Adipose tissue (tissue), 3 donors: ENCODE measurements around the gene TRMT1. TPM values are rescaled to one million over a fixed set of nuclear protein-coding genes. Genes with fewer than 3 reads are reported as not detected.
A peak's percentile ranks its signal among the peaks of the same experiment; 100 is the strongest.
"Not testable (repeated sequence)": the region's sequence is repeated elsewhere in the genome, so short reads cannot be mapped to it uniquely, and the experiment has no call there.

Experiments used
- H3K27ac ChIP-seq: one replicate; pipeline ENCODE4 v1.5.1; 2013; ENCODE audit warnings: low read depth, low read length
- WGBS, 3 donors: extraction: QIAGEN DNeasy Blood & Tissue Kit; methylation state at CpG; one replicate each; pipeline ENCODE4 v1.1.7; 2013; 5-methylcytosine and 5-hydroxymethylcytosine counted together
- polyA plus RNA-seq, 3 donors: library from polyadenylated mRNA; stranded (reverse); fragments of 200-250 nt; gene quantifications; one replicate each; pipeline ENCODE4 v1.2.3, GENCODE V29; 2013
- donor health status: healthy with polysubstance abuse.
- donor health status: Bipolar disorder and iron deficiency.
- donor health status: healthy.

Gene TRMT1
- polyA plus RNA-seq, 3 donors: 25.0 to 38.9 (median 36.7) TPM

DNA sequence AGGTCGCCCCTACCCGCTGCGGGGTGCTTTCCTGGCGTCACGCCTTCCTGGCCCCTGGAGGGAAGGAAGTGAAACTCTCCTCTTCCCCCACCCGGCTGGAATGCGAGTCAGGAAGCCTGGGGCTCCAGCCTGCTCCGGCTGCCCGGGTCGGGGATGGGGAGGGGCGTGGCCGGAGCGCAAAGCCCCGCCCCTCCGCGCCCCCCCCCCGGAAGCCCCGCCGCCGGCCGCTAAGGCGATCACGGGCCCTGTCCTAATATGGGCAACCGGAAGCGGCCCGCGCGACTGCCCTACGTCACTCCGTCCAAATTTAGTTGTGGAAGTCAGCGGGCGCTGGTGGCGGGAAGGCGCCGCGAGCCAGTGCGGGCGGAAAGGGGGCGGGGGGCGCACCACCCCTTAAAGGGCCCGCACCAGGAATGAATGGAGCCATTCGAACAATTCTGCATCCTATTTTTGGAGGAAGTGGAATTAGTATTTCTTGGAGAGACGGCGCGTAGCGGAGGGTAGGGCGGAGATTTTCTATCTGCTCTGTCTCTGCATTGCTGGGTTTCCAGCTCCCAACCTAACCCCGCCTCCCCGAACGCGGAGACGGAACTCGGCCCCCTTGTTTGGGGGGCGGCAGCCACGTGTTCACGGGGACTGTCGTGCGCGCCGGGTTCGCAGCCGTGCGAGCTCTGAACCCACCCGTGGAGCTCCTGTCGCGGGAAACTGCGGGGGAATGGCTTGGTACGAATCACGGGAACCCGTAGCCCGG is 35.2 kb upstream of the TRMT1 start:
- WGBS, 3 donors: 0 to 1% (median 0%) methylated on average over 54 to 71 of the region's 71 CpGs
- H3K27ac ChIP-seq: peak overlapping the region; percentile 96

DNA sequence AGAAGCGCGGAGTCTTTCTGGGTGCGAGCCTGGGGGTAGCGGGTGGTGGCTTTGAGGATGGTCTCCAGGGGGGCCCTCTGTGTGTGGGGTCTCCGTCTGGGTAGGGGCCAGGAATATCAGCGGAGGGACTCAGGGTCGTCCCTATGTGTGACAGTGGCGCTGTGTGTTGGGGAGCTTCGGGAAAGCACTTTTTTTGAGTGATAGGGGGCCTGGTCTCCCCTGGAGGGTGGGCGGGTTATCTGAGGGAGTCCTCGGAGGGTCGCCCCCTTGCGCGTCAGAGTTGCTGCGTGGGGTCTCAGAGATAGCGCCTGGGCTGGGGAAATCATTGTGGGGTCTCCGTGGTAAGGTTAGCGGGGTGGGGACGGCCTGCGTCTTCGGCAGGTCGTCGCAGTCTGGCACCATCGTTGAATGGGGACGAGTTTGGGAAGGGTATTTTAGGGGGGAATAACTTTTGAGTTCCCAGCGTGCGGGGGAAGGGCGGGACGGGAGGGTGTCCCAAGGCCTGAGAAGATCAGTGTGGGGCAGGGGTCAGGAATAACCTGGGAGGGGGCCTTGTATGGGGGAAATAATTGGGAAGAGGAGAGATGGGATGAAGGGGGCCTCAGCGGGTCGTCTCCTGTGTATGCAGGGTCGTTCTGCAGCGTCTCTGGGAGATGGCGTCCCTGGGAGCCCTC is 34.5 kb upstream of the TRMT1 start:
- WGBS, 3 donors: 0 to 1% (median 1%) methylated on average over 31 to 34 of the region's 34 CpGs
- peak overlapping the region; percentile 96 for H3K27ac ChIP-seq

DNA sequence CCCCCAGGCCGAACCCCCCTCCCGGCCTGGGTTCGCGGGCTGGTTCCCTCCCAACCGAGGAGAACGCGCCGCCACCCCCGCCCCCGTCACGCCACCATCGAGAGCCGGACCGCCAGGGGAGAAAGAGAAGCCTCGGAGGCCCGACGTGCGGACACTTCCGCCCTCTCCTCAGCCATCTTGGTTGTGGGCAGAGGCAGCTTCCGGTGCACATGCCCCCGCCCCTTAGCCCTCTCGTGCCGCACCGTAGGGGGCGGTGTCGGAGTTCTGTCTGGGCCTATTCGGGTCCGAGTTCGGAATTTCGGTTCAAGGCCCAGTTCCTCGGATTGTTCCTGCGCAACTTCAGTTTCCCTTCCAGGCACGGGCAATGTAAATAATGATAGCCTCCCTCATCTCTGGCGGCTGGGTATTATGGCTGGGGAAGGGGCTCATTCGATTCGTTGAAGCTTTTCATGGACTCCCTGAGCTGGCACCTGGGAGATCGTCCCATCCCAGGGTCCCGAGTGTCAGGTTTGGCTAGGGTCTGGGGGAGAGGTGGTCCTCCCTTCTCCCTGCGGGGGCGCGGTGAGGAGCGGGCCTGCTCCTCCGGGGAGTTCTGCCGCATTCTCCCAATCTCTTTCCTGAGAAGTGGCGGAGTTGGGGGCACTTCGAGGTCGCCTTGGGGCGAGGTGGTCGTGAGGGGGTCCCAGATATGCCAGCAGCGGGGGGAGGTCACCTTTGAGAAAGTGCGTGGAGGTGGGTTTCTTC is 33.8 kb upstream of the TRMT1 start, which contains the start of the genes IER2 and STX10:
TSS of gene IER2 (plus strand) at position 225 of the 744 bp plus-strand sequence. CDS start 2,776 bp downstream, outside the sequence.
TSS of gene STX10 (minus strand) at position 189 of the 744 bp plus-strand sequence. CDS start 202 bp downstream, outside the sequence.
- H3K27ac ChIP-seq: peak within 1 kb of the TSS; percentile 96
- WGBS, 3 donors: 0% methylated on average over 49 to 51 of the region's 51 CpGs

DNA sequence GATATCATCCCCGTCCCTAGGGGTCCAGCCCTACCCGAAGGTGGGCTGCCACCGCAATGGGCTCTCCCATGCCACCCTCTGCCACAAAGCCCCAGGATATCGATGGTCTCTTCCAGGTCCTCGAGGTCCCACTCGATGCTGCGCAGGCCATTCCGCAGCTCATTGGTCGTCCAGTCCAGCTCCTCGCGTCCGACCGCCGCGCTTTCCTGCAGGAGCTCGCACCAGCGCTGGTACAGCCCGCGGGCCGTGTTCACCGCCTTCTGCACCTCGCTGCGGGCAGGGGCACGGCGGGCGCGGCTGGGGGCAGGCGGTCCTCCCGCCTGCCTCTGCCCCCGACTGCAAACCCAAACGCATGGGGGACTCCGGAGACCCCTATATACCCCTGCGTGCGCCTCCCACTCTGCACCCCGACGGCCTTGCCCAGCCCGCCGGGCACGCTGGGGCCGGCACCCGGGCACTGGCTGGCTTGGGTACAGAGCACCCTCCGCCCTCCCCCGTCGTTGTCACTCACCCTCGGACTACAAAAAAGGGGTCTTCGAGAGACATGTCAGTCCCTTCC is 33.2 kb upstream of the TRMT1 start:
- 0 to 1% (median 0%) methylated on average over 37 to 46 of the region's 46 CpGs for WGBS, 3 donors
- H3K27ac ChIP-seq: peak overlapping the region; percentile 32

DNA sequence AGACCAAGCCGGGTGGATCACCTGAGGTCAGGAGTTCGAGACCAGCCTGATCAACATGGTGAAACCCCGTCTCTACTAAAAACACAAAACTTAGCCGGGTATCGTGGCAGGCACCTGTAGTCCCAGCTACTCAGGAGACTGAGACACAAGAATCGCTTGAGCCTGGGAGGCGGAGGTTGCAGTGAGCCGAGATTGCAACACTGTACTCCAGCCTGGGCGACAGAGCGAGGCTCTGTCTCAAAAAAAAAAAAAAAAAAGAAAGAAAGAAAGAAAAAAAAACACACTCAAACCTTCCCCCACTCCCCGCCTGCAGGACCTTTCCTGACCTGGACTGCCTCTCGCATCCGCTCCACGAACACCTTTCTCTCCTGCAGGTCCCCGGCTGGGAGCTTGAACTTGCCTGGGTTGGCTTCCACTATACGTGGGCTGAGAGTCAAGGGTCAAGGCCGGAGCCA is 32.7 kb upstream of the TRMT1 start:
- WGBS, 3 donors: 25 to 42% (median 31%) methylated on average over 15 to 17 of the region's 17 CpGs
- H3K27ac ChIP-seq: not testable (repeated sequence)

DNA sequence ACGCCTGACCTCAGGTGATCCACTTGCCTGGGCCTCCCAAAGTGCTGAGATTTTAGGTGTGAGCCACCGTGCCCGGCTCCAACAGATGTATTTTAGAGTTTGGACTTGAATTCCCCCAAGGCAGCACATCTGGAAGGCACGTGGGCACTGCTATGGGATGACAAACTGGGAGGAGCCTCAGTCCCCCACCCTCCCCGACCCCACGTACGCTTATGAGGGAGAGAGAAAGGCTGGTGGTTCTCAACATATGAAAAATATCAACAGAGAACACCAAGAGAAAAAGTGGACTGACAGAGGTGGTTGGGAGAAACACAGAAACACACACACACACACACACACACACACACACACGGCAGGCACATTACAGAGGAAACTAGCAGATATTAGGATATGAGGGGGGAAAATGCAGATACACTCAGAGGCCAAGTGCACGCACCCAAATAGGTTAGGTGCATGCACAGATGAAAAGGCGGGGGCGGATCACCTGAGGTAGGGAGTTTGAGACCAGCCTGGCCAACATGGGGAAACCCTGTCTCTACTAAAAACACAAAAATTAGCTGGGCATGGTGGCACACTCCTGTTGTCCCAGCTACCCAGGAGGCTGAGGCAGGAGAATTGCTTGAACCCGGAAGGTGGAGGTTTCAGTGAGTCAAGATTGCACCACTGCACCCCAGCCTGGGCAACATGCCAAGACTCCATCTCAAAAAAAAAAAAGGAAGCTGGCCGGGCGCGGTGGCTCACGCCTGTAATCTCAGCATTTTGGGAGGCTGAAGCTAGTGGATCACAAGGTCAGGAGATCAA is 30.4 kb upstream of the TRMT1 start:
- 51 to 78% (median 55%) methylated on average over 14 to 16 of the region's 16 CpGs for WGBS, 3 donors
- H3K27ac ChIP-seq: no peak overlapping the region

DNA sequence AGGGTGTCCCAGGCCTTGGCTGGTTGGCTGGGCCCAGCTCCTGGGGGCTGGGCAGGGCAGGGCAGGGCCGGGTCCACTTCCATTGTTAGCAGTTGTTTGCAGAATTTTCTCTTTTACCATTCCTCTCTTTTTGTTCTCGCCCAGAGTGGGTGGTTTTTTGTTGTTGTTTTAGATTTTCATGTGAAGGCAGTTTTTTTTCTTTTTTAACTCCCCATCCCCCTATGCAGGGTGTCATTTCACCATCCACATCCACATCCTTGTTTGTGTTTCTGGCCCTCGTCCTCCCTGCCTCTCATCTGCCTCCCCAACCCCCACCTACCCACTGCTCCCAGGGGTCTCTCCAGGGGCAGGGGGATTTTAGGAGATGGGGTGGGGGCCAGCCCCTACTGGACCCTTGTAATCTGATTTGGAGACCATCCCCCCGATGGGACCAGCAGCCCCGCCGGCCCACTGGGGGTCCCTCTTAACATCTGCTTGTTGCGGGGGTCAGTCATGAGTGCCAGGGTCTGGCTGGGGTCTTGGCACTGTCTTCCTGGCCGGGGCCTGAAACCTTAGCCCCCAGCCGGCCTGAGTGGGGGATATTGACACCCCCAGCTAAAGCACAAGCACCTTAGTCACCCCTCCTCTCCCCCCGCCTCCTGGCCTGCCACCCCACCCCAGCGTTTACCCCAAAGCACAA is 23.2 kb upstream of the TRMT1 start:
- WGBS, 3 donors: 73 to 81% (median 78%) methylated on average over 11 of the region's 11 CpGs
- H3K27ac ChIP-seq: no peak overlapping the region

DNA sequence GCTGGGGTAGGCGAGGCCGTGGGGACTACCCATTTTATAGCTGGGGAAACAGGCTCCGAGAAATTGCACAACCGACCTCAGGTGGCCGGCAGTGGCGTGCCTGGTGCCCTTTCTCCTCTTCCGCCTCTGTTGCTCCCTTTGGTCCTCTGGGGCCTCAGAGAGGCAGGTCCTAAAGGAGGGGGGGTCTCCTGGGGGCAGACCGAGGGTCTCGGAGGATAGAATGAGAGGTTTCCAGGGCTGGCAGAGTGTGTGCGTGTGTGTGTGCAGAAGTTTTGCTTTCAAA is 22.3 kb upstream of the TRMT1 start:
- 63 to 70% (median 69%) methylated on average over 10 of the region's 10 CpGs for WGBS, 3 donors
- no peak overlapping the region for H3K27ac ChIP-seq

DNA sequence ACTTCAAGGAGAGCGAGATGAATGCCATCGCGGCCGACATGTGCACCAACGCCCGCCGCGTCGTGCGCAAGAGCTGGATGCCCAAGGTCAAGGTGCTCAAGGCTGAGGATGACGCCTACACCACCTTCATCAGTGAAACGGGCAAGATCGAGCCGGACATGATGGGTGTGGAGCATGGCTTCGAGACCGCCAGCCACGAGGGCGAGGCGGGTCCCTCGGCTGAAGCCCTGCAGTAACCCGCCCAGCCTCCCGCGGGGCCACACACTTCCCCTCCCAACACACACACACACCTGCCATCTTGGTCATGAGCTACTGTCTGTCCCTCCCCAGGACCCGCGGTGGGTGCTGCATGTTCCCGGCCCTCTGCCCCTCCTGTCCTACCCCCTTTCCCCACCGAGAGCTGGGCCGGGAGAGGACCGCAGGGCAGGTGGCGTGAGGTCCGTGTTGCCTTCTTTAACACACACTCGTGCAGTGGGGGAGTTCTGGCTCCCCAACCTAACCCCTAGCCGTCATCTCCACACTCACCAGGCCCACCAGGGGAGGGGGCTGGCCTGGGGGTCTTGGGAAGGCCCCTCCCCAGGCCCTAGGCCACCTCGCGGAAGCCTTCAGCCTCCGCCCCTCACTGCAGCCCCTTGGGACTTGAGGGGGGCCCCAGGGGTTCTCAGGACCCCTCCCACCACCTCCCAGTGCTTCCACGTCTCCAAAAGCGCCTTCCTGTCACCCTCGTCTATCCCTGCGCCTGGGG is 21.8 kb upstream of the TRMT1 start:
- H3K27ac ChIP-seq: no peak overlapping the region
- WGBS, 3 donors: 87 to 91% (median 88%) methylated on average over 30 to 40 of the region's 40 CpGs

DNA sequence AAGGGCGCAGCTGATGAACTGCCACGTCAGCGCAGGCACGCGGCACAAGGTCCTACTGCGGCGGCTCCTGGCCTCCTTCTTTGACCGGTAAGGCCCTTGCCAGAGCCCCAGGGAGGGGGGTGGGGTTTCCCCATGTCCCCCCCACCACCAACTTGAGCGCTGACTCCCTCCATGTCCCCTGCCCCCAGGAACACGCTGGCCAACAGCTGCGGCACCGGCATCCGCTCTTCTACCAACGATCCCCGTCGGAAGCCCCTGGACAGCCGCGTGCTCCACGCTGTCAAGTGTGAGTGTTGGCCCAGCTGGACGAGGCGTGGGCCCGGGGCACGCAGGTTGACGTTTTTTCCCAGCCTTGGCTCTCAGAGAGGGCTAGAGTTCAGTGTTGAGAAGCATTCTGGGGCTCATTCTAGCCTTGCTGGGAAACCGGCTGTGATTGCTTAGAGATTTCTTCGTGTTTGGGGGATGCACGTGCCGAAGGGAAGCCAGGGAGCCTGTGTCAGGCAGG is 20.8 kb upstream of the TRMT1 start:
- no peak overlapping the region for H3K27ac ChIP-seq
- 89 to 94% (median 92%) methylated on average over 28 of the region's 28 CpGs for WGBS, 3 donors

DNA sequence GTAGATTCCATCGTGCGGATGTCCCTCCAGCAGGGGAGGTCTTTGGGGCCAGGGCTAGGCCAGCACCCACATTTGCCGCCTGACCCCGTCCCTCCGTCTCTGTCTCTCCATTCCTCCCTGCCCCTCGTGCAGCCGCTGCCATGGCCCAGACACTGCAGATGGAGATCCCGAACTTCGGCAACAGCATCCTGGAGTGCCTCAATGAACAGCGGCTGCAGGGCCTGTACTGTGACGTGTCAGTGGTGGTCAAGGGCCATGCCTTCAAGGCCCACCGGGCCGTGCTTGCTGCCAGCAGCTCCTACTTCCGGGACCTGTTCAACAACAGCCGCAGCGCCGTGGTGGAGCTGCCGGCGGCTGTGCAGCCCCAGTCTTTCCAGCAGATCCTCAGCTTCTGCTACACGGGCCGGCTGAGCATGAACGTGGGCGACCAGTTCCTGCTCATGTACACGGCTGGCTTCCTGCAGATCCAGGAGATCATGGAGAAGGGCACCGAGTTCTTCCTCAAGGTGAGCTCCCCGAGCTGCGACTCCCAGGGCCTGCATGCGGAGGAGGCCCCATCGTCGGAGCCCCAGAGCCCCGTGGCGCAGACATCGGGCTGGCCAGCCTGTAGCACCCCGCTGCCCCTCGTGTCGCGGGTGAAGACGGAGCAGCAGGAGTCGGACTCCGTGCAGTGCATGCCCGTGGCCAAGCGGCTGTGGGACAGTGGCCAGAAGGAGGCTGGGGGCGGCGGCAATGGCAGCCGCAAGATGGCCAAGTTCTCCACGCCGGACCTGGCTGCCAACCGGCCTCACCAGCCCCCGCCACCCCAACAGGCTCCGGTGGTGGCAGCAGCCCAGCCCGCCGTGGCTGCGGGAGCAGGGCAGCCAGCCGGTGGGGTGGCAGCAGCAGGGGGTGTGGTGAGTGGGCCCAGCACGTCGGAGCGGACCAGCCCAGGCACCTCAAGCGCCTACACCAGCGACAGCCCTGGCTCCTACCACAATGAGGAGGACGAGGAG is 18.8 kb upstream of the TRMT1 start:
- no peak overlapping the region for H3K27ac ChIP-seq
- 94 to 95% (median 95%) methylated on average over 57 to 60 of the region's 60 CpGs for WGBS, 3 donors

DNA sequence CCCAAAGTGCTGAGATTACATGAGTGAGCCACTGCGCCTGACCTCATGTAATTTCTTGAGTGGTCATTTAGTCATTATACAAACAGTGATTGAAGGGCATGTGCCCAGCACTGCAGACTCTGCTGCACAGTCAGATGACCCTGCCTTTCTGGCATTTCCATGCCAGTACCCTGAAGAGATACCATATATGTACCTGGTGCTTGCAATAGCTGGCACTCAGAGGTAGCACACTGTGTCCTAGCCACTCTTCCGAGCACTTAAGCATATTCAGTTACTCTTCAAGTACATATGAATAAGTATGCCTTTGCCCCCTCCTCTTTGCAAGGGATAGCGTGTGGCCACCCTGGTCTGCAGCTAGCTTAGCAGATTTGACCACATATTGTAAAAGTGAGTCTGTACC is 18.1 kb upstream of the TRMT1 start:
- no peak overlapping the region for H3K27ac ChIP-seq
- WGBS, 3 donors: 96 to 97% (median 97%) methylated on average over 3 of the region's 3 CpGs

DNA sequence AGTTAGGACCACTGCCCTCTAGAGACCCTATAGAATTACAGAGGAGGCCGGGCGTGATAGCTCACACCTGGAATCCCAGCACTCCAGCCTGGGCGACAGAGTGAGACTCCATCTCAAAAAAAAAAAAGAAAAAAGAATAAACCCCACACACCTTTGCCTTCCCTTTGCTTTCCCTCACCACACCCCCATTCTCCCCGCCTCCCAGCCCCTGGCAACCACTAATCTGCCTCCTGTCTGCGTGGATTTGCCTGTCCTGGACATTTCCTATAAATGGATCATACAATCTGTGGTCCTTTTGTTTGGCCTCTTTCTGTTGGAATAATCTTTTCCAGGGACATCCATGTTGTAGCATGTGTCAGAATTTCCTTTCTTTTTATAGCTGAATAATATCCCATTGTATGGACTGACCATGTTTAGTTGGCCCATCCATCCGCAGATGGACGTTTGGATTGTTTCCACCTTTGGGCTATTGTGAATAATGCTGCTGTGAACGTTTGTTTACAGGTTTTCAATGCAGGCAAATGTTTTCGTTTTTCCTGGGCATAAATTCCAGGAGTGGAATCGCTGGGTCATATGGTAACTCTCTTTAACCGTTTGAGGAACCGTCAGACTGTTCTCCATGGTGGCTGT is 16.8 kb upstream of the TRMT1 start:
- H3K27ac ChIP-seq: no peak overlapping the region
- 68 to 76% (median 69%) methylated on average over 12 of the region's 12 CpGs for WGBS, 3 donors

DNA sequence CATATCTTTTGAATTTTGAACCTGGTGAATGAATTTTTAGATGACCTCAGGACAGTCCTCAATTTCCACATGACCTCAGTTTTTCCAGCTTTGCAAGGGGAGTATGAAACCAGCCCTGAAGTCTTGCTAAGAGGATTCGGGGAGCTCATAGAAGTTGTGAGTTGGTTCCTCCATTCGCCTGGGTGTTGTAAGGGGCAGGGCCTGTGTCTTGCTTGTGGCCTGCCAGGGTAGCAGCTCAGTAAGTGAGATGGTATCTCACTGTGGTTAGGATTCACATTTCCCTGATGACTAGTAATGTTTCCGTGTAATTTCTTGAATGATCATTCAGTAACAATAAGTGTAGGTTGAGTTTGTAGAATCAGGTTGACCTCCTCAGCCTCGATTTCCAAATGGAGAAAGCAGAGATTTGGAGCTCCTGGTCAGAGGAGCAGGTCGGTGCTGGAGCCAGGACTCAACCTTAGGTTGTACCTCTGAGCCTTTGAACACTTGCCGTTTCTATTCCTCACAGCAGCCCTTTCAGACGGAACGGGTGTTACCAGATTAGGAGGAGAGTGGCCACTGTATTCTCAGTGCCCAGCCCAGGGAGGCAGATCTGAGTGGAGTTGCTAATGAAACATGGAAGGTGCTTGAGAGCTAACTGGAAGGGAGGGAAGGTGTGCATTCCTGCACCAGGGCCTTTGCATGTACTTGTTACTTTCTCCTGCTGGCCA is 16.1 kb upstream of the TRMT1 start:
- 69 to 86% (median 80%) methylated on average over 8 of the region's 8 CpGs for WGBS, 3 donors
- no peak overlapping the region for H3K27ac ChIP-seq
